ENCODE measurements around the gene RAB13.

DNA sequence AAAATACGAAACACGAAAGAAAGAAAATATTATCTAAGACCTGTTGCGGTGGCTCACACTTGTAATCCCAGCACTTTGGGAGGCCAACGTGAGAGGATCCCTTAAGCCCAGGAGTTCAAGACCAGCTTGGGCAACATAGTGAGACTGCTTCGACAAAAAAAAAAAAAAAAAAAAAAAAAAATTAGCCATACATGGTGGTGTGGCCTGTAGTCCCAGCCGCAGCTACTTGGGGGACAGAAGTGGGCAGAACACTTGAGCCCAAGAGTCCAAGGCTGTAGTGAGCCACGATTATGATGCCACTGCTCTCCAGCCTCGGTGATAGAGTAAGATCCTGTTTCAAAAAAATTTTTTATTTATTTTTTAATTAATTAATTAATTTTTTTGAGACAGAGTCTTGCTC lies 1.5 kb upstream of the RAB13 start:
- TF ChIP-seq, protein P1, sequence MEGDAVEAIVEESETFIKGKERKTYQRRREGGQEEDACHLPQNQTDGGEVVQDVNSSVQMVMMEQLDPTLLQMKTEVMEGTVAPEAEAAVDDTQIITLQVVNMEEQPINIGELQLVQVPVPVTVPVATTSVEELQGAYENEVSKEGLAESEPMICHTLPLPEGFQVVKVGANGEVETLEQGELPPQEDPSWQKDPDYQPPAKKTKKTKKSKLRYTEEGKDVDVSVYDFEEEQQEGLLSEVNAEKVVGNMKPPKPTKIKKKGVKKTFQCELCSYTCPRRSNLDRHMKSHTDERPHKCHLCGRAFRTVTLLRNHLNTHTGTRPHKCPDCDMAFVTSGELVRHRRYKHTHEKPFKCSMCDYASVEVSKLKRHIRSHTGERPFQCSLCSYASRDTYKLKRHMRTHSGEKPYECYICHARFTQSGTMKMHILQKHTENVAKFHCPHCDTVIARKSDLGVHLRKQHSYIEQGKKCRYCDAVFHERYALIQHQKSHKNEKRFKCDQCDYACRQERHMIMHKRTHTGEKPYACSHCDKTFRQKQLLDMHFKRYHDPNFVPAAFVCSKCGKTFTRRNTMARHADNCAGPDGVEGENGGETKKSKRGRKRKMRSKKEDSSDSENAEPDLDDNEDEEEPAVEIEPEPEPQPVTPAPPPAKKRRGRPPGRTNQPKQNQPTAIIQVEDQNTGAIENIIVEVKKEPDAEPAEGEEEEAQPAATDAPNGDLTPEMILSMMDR (IDR thresholded peaks at IDR 0.05; ENCODE audit: borderline replicate concordance, extremely low read depth, low read length, poor library complexity, severe bottlenecking) = no peak
- TF ChIP-seq EZH2 (IDR thresholded peaks at IDR 0.05; ENCODE audit: borderline replicate concordance, low read depth, low read length, severe bottlenecking) = no peak

All from DND-41 (cell line).